SKM-1 (cell line): ENCODE results near the gene CSH2.

ENCODE experiments used
- DNase-seq: peaks from one replicate; lab custom pipeline; 2025; ENCODE audit not compliant: unreplicated experiment; lab: John Stamatoyannopoulos, UW

Gene CSH2

GRCh38 chr17:63835167-63835720 is 38.2 kb downstream of the CSH2 start:
- no peak for DNase-seq

- peak; percentile 42 for DNase-seq
Observed at GRCh38 chr17:63834431-63835166, 38.9 kb downstream of the CSH2 start.

- no peak for DNase-seq
Observed at GRCh38 chr17:63833741-63834373, 39.6 kb downstream of the CSH2 start.

- no peak for DNase-seq
Observed at GRCh38 chr17:63833026-63833740, 40.3 kb downstream of the CSH2 start.

- no peak for DNase-seq
Observed at GRCh38 chr17:63832455-63832854, 41.0 kb downstream of the CSH2 start.

- DNase-seq: no peak
Observed at GRCh38 chr17:63832014-63832413, 41.5 kb downstream of the CSH2 start.

- DNase-seq: no peak
Observed at GRCh38 chr17:63831505-63831904, 42.0 kb downstream of the CSH2 start.

- DNase-seq: no peak
Observed at GRCh38 chr17:63830904-63831491, 42.5 kb downstream of the CSH2 start.

- DNase-seq: no peak
Observed at GRCh38 chr17:63830278-63830677, 43.2 kb downstream of the CSH2 start.

- no peak for DNase-seq
Observed at GRCh38 chr17:63828936-63829335, 44.5 kb downstream of the CSH2 start.

- no peak for DNase-seq
Observed at GRCh38 chr17:63827801-63828221, 45.7 kb downstream of the CSH2 start.

- peak; percentile 94 for DNase-seq
Observed at GRCh38 chr17:63827002-63827800, 46.3 kb downstream of the CSH2 start, which contains the start of the genes FTSJ3 and PSMC5. FTSJ3 (minus strand) TSS chr17:63827663; CDS start chr17:63826902, 761 bp downstream. PSMC5 (plus strand) TSS chr17:63827431; CDS start chr17:63827491, 60 bp downstream.

GRCh38 chr17:63826468-63827001 is 46.9 kb downstream of the CSH2 start:
- no peak for DNase-seq

- no peak for DNase-seq
Observed at GRCh38 chr17:63824362-63824761, 49.1 kb downstream of the CSH2 start.

- no peak for DNase-seq
Observed at GRCh38 chr17:63823659-63824331, 49.7 kb downstream of the CSH2 start.

- no peak for DNase-seq
Observed at GRCh38 chr17:63822537-63822936, 50.9 kb downstream of the CSH2 start.
